Measurements from ENCODE around the gene ZBTB14.

GRCh38 chr18:5294457-5295230 is 882 bp downstream of the ZBTB14 start:
- TF ChIP-seq EZH2 (IDR thresholded peaks at IDR 0.05; ENCODE audit: insufficient read depth, poor library complexity, severe bottlenecking) (no peak), EZH2phosphoT487 (IDR thresholded peaks at IDR 0.05; ENCODE audit: insufficient read depth, low read depth) (no peak)
